PC-9 (cell line): ENCODE data around the gene R3HDM1. TPM values are rescaled to one million over a fixed set of nuclear protein-coding genes. Genes with fewer than 3 reads are reported as not detected.
A peak's percentile ranks its signal among the peaks of the same experiment; 100 is the strongest.

Experiments
- BruUV-seq: library from RNA; stranded (reverse); fragments of 400-500 nt; replicated peaks from 2 replicates; lab custom pipeline; 2021; lab: Mats Ljungman, UMichigan
- CTCF ChIA-PET: fragments of 300-600 bp; sonication (Branson Sonifier 250); formaldehyde crosslinking; loops from one replicate; lab custom pipeline; 2022; ENCODE audit warnings: antibody characterized with exemption; lab: Charles Lee
- POLR2A ChIA-PET: fragments of 300-600 bp; sonication (Branson Sonifier 250); formaldehyde crosslinking; loops from one replicate; lab custom pipeline; 2022; ENCODE audit warnings: antibody characterized with exemption; ENCODE audit not compliant: unreplicated experiment; lab: Charles Lee
- DNase-seq, 2 experiments: peaks; one replicate each; pipeline versions ENCODE4 v3.0.0 to v3.0.0-alpha.2; 2015 to 2022; ENCODE audit warnings: mixed read lengths in 1 of 2
- H2AFZ ChIP-seq: fragments of 200-600 bp; sonication (generic); 2 replicates; pipeline ENCODE4 v1.8.1; 2017; ENCODE audit warnings: antibody characterized with exemption
- H3F3A ChIP-seq: fragments of 200-600 bp; sonication (generic); 2 replicates; pipeline ENCODE4 v1.8.1; 2017; ENCODE audit warnings: antibody characterized with exemption, mild to moderate bottlenecking, low read depth; ENCODE audit not compliant: insufficient read depth
- H3K27ac ChIP-seq: fragments of 200-600 bp; sonication (generic); 2 replicates; pipeline ENCODE4 v1.6.1; 2016; ENCODE audit warnings: mixed run types
- H3K27me3 ChIP-seq: fragments of 200-600 bp; sonication (generic); 2 replicates; pipeline ENCODE4 v1.6.1; 2016; ENCODE audit warnings: low read depth, mixed run types; ENCODE audit not compliant: insufficient read depth
- H3K36me3 ChIP-seq: fragments of 200-600 bp; sonication (generic); 2 replicates; pipeline ENCODE4 v1.6.1; 2016; ENCODE audit warnings: low read depth, mixed run types
- H3K4me1 ChIP-seq: fragments of 200-600 bp; sonication (generic); replicated peaks from 2 replicates; pipeline ENCODE4 v1.6.1; 2016; ENCODE audit warnings: mixed run types; ENCODE audit not compliant: insufficient read depth
- H3K4me2 ChIP-seq: fragments of 200-600 bp; sonication (generic); 2 replicates; pipeline ENCODE4 v1.6.1; 2017; ENCODE audit warnings: mixed run types
- H3K4me3 ChIP-seq: fragments of 200-600 bp; sonication (generic); 2 replicates; pipeline ENCODE4 v1.6.1; 2016; ENCODE audit warnings: mixed run types
- H3K79me2 ChIP-seq: fragments of 200-600 bp; sonication (generic); 2 replicates; pipeline ENCODE4 v1.6.1; 2017; ENCODE audit warnings: low read depth, mixed run types
- H3K9me2 ChIP-seq: fragments of 200-600 bp; sonication (generic); 2 replicates; pipeline ENCODE4 v1.8.1; 2017; ENCODE audit warnings: mild to moderate bottlenecking; ENCODE audit not compliant: insufficient read depth
- H3K9me3 ChIP-seq: fragments of 200-600 bp; sonication (generic); 2 replicates; pipeline ENCODE4 v1.8.1; 2016; ENCODE audit warnings: low read depth; ENCODE audit not compliant: insufficient read depth
- H4K20me1 ChIP-seq: fragments of 200-600 bp; sonication (generic); 2 replicates; pipeline ENCODE4 v1.8.1; 2017; ENCODE audit not compliant: insufficient read depth
- CTCF ChIP-seq: fragments of 200-600 bp; sonication (generic); conservative IDR thresholded peaks from 2 replicates; pipeline ENCODE4 v1.6.1; 2017; ENCODE audit warnings: mixed run types, antibody characterized with exemption, mild to moderate bottlenecking, moderate library complexity
- EZH2 ChIP-seq: fragments of 200-600 bp; sonication (generic); IDR thresholded peaks from 2 replicates; pipeline ENCODE4 v1.8.0; 2017; ENCODE audit warnings: antibody characterized with exemption, low read depth
- intact Hi-C: fragments of 100-400 bp; cut with micrococcal nuclease; formaldehyde crosslinking; loops from one replicate; pipeline ENCODE4 v1.10.0; 2022; ENCODE audit not compliant: unreplicated experiment
- microRNA-seq: library from miRNA; unstranded; fragments of <30 nt; microRNA quantifications from one replicate; pipeline ENCODE4 v1.2.0, GENCODE V29; 2021; ENCODE audit warnings: borderline number of aligned reads, borderline replicate concordance
- total RNA-seq: library from RNA; stranded (reverse); gene quantifications from 2 replicates; pipeline ENCODE4 v1.2.3, GENCODE V29; 2021

The R3HDM1 gene
- total RNA-seq, 1 experiment from 2014 or later = 36.7 TPM

GRCh38 chr2:135773319-135773718 lies 242.0 kb downstream of the R3HDM1 start:
- Histone ChIP-seq H4K20me1 (no peaks in the 10 kb centered on the region), H3K4me2 (no peak overlapping the region), H3K9me3 (no peaks in the 10 kb centered on the region), H3K79me2 (no peaks in the 10 kb centered on the region), H3K9me2 (no peaks in the 10 kb centered on the region), H3K27ac (0 out of 2 replicates have a peak overlapping the region, but pooled peaks have one; percentile 5), H3K4me1 (no peaks in the 10 kb centered on the region), H3K27me3 (no peaks in the 10 kb centered on the region), H3K4me3 (no peak overlapping the region), H3F3A (peaks cover 11% of the 10 kb centered on the region), H2AFZ (no peak overlapping the region), H3K36me3 (peaks cover 68% of the 10 kb centered on the region)
- no peak for DNase-seq
- TF ChIP-seq CTCF = no peak
- no peak for TF ChIP-seq EZH2
- BruUV-seq = no TSS peak
- POLR2A ChIA-PET = no interaction called here
- intact Hi-C loops = no loop called here
- CTCF ChIA-PET = no interaction called here

GRCh38 chr2:135773917-135774316 lies 242.6 kb downstream of the R3HDM1 start:
- TF ChIP-seq CTCF (no peak), EZH2 (no peak)
- Histone ChIP-seq H3K79me2 (no peaks in the 10 kb centered on the region), H4K20me1 (no peaks in the 10 kb centered on the region), H3F3A (peaks cover 11% of the 10 kb centered on the region), H3K4me1 (no peaks in the 10 kb centered on the region), H2AFZ (no peak overlapping the region), H3K27ac (0 out of 2 replicates have a peak overlapping the region, but pooled peaks have one; percentile 5), H3K4me3 (no peak overlapping the region), H3K27me3 (no peaks in the 10 kb centered on the region), H3K4me2 (no peak overlapping the region), H3K36me3 (peaks cover 73% of the 10 kb centered on the region), H3K9me3 (no peaks in the 10 kb centered on the region), H3K9me2 (no peaks in the 10 kb centered on the region)
- BruUV-seq = no TSS peak
- DNase-seq = peak in 1 of 2 experiments; percentile 45
- CTCF ChIA-PET = no interaction called here
- POLR2A ChIA-PET = no interaction called here
- intact Hi-C loops = no loop called here

Small RNA genes lying within 50 kb of the gene (microRNA-seq; reads per million reads assigned to microRNA genes)
- 159 reads per million, percentile 56 among the genes with 10 or more reads in this experiment for gene MIR128-1

Other genes starting within 250 kb of the R3HDM1 start
- 10.4 and 11.3 TPM in 2 replicates for gene ZRANB3, start 266 bp upstream of the R3HDM1 start, total RNA-seq
- 75.6 and 95.0 TPM in 2 replicates for gene UBXN4, start 210.4 kb downstream of the R3HDM1 start, total RNA-seq